ENCODE data around the gene PRKACA. TPM values are rescaled to one million over a fixed set of nuclear protein-coding genes. Genes with fewer than 3 reads are reported as not detected.
"Not testable (repeated sequence)": the region's sequence is repeated elsewhere in the genome, so short reads cannot be mapped to it uniquely, and the experiment has no call there.

Gene PRKACA
- total RNA-seq, 1 donor from 2014 or later: 22.2 TPM

- no peak overlapping the region for H3K27ac Mint-ChIP-seq
- Histone ChIP-seq H3K4me2 (no peak overlapping the region), H3K4me3 (no peak overlapping the region), H3K36me3 (no peaks in the 10 kb centered on the region), H3K27me3 (peaks cover 9% of the 10 kb centered on the region), H3F3A (ENCODE audit: low read depth) (peaks cover 13% of the 10 kb centered on the region), H2AFZ (replicated peaks) (no peak overlapping the region), H3K9me3 (ENCODE audit: low read depth) (no peaks in the 10 kb centered on the region), H3K4me1 (no peaks in the 10 kb centered on the region), H4K20me1 (ENCODE audit: low read depth) (no peaks in the 10 kb centered on the region), H3K9ac (no peak overlapping the region), H3K79me2 (ENCODE audit: low read depth) (no peaks in the 10 kb centered on the region), H3K27ac (no peak overlapping the region)
- no peaks in the 10 kb centered on the region for H3K36me3 Mint-ChIP-seq
- no peak for DNase-seq (ENCODE audit: low spot score)
- no peak overlapping the region for H3K4me3 Mint-ChIP-seq
- peaks cover 20% of the 10 kb centered on the region for H3K27me3 Mint-ChIP-seq (ENCODE audit: insufficient read depth, low read depth)
- H3K9me3 Mint-ChIP-seq: no peaks in the 10 kb centered on the region
- TF ChIP-seq EZH2phosphoT487 (IDR thresholded peaks at IDR 0.05): no peak
- TF ChIP-seq, protein P1, sequence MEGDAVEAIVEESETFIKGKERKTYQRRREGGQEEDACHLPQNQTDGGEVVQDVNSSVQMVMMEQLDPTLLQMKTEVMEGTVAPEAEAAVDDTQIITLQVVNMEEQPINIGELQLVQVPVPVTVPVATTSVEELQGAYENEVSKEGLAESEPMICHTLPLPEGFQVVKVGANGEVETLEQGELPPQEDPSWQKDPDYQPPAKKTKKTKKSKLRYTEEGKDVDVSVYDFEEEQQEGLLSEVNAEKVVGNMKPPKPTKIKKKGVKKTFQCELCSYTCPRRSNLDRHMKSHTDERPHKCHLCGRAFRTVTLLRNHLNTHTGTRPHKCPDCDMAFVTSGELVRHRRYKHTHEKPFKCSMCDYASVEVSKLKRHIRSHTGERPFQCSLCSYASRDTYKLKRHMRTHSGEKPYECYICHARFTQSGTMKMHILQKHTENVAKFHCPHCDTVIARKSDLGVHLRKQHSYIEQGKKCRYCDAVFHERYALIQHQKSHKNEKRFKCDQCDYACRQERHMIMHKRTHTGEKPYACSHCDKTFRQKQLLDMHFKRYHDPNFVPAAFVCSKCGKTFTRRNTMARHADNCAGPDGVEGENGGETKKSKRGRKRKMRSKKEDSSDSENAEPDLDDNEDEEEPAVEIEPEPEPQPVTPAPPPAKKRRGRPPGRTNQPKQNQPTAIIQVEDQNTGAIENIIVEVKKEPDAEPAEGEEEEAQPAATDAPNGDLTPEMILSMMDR (IDR thresholded peaks at IDR 0.05): no peak
- no peak for TF ChIP-seq EZH2 (IDR thresholded peaks at IDR 0.05)
- H3K4me1 Mint-ChIP-seq: peaks cover 7% of the 10 kb centered on the region
These were observed 65.1 kb downstream of the PRKACA start for GRCh38 chr19:14052470-14052869.

DNA sequence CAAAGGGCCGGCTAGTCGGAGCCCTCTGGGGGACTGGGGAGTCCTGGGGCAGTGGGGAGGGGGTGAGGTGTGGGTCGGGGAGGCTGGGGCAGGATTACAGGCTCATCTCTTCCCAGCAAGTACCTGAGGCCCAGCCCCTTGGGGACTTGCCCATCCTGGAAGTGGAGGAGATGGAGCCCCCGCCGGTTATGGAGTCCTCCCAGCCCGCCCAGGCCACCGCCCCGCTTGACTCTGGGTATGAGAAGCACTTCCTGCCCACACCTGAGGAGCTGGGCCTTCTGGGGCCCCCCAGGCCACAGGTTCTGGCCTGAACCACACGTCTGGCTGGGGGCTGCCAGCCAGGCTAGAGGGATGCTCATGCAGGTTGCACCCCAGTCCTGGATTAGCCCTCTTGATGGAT is 65.6 kb downstream of the PRKACA start:
- no peaks in the 10 kb centered on the region for H3K79me2 ChIP-seq (ENCODE audit: low read depth)
- peaks cover 5% of the 10 kb centered on the region for H3K27me3 ChIP-seq
- no peaks in the 10 kb centered on the region for H3K36me3 ChIP-seq
- DNase-seq (ENCODE audit: low spot score): no peak
- no peaks in the 10 kb centered on the region for H4K20me1 ChIP-seq (ENCODE audit: low read depth)
- Mint-ChIP-seq H3K27me3 (ENCODE audit: insufficient read depth, low read depth) (peaks cover 18% of the 10 kb centered on the region), H3K9me3 (no peaks in the 10 kb centered on the region), H3K4me1 (peaks cover 6% of the 10 kb centered on the region), H3K4me3 (no peak overlapping the region), H3K27ac (no peak overlapping the region), H3K36me3 (no peaks in the 10 kb centered on the region)
- no peak overlapping the region for H2AFZ ChIP-seq (replicated peaks)
- H3K4me1 ChIP-seq: no peaks in the 10 kb centered on the region
- TF ChIP-seq, protein P1 (IDR thresholded peaks at IDR 0.05): no peak
- TF ChIP-seq EZH2phosphoT487 (IDR thresholded peaks at IDR 0.05): no peak
- TF ChIP-seq EZH2 (IDR thresholded peaks at IDR 0.05): no peak
- H3K27ac ChIP-seq: no peak overlapping the region
- no peak overlapping the region for H3K4me3 ChIP-seq
- peaks cover 9% of the 10 kb centered on the region for H3F3A ChIP-seq (ENCODE audit: low read depth)
- no peak overlapping the region for H3K4me2 ChIP-seq
- no peaks in the 10 kb centered on the region for H3K9me3 ChIP-seq (ENCODE audit: low read depth)
- H3K9ac ChIP-seq: no peak overlapping the region

DNA sequence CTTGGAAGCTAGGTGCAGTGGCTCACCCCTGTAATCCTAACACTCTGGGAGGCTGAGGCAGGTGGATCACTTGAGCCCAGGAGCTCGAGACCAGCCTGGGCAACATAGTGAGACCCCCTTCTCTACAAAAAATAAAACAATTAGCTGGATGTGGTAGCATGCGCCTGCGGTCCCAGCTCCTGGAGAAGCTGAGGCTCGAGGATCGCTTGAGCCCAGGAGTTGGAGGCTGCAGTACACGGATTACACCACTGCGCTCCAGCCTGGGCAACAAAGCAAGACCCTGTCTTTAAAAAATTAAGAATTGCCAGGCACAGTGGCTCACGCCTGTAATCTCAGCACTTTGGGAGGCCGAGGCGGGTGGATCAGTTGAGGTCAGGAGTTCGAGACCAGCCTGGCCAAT is 66.6 kb downstream of the PRKACA start:
- not testable (repeated sequence) for H3K9ac ChIP-seq; H2AFZ ChIP-seq (replicated peaks); DNase-seq (ENCODE audit: low spot score); H3K9me3 ChIP-seq (ENCODE audit: low read depth); H3K79me2 ChIP-seq (ENCODE audit: low read depth); H3K9me3 Mint-ChIP-seq; H3K36me3 Mint-ChIP-seq; H3K4me3 Mint-ChIP-seq; H3K27ac ChIP-seq; H3K4me1 Mint-ChIP-seq; H3K4me3 ChIP-seq; H3K4me2 ChIP-seq; H3K4me1 ChIP-seq; H3F3A ChIP-seq (ENCODE audit: low read depth); H3K36me3 ChIP-seq; H3K27ac Mint-ChIP-seq; H4K20me1 ChIP-seq (ENCODE audit: low read depth); H3K27me3 ChIP-seq
- H3K27me3 Mint-ChIP-seq (ENCODE audit: insufficient read depth, low read depth): peaks cover 18% of the 10 kb centered on the region

GRCh38 chr19:14050512-14050911 is 67.0 kb downstream of the PRKACA start:
- H3K4me2 ChIP-seq: no peak overlapping the region
- no peaks in the 10 kb centered on the region for H3K36me3 ChIP-seq
- H4K20me1 ChIP-seq (ENCODE audit: low read depth): no peaks in the 10 kb centered on the region
- H3K4me3 ChIP-seq: no peak overlapping the region
- no peak for DNase-seq (ENCODE audit: low spot score)
- Mint-ChIP-seq H3K27ac (no peak overlapping the region), H3K27me3 (ENCODE audit: insufficient read depth, low read depth) (peaks cover 16% of the 10 kb centered on the region), H3K36me3 (no peaks in the 10 kb centered on the region), H3K4me3 (no peak overlapping the region), H3K9me3 (no peaks in the 10 kb centered on the region), H3K4me1 (peaks cover 3% of the 10 kb centered on the region)
- H3K27ac ChIP-seq: no peak overlapping the region
- TF ChIP-seq EZH2phosphoT487 (IDR thresholded peaks at IDR 0.05) (no peak), EZH2 (IDR thresholded peaks at IDR 0.05) (no peak)
- TF ChIP-seq, protein P1 (IDR thresholded peaks at IDR 0.05): no peak
- no peaks in the 10 kb centered on the region for H3K79me2 ChIP-seq (ENCODE audit: low read depth)
- no peaks in the 10 kb centered on the region for H3F3A ChIP-seq (ENCODE audit: low read depth)
- no peaks in the 10 kb centered on the region for H3K9me3 ChIP-seq (ENCODE audit: low read depth)
- no peak overlapping the region for H2AFZ ChIP-seq (replicated peaks)
- no peaks in the 10 kb centered on the region for H3K27me3 ChIP-seq
- no peak overlapping the region for H3K9ac ChIP-seq
- no peaks in the 10 kb centered on the region for H3K4me1 ChIP-seq
